ENCODE data around the gene ALPP.
"Not testable (repeated sequence)": the region's sequence is repeated elsewhere in the genome, so short reads cannot be mapped to it uniquely, and the experiment has no call there.

Gene ALPP

DNA sequence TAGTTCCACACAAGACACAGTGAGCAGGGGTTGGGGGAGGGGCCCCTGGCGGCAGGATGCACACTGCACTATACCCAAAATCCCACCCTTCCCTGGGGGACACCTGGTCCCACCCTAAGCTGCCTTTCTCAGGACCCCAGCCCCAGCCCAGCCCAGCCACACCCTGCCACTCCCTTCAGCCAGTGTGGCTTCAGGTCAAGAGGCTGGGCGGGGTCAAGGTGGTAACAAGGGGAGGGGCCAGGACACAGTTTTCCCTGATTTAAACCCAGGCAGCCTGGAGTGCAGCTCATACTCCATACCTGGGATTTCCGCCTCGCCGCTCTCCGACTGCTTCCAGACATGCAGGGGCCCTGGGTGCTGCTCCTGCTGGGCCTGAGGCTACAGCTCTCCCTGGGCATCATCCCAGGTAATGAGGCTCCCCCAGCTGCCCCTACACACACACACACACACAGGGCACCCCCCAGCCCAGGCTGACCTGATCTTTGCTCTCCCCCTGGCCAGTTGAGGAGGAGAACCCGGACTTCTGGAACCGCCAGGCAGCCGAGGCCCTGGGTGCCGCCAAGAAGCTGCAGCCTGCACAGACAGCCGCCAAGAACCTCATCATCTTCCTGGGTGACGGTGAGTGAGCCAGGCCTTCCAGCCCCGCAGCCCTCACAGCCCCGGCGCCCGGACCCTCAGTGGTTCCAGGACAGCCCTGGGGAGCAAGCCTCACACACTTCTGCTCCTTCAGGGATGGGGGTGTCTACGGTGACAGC lies 28.2 kb downstream of the ALPP start, which contains the start of gene ALPG:
ALPG (plus strand) TSS at position 289 of the 755 bp plus-strand sequence; CDS start at position 340, 51 bp downstream.
- no peak for DNase-seq (ENCODE audit: low read depth in 2 of 2)

DNA sequence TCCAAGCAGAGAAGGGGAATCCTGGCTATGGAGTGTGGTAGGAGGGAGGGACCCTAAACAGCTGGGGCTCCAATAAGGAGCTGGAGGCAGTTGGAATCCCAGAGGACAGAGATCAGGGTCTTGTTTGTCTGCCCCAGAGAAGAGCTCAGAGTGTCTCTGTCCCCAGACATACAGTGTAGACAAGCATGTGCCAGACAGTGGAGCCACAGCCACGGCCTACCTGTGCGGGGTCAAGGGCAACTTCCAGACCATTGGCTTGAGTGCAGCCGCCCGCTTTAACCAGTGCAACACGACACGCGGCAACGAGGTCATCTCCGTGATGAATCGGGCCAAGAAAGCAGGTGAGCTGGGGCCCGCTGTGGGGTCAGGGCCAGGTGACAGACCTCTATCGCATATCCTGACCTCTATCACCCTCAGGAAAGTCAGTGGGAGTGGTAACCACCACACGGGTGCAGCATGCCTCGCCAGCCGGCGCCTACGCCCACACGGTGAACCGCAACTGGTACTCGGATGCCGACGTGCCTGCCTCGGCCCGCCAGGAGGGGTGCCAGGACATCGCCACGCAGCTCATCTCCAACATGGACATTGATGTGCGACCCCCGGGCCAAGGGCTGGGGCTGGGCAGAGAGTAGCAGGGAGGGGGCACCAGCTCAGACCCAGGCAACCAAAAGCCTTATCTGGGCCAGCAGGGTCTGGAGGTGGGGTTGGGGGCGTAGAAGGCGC lies 29.0 kb downstream of the ALPP start:
- not testable (repeated sequence) for DNase-seq (ENCODE audit: low read depth in 2 of 2)

DNA sequence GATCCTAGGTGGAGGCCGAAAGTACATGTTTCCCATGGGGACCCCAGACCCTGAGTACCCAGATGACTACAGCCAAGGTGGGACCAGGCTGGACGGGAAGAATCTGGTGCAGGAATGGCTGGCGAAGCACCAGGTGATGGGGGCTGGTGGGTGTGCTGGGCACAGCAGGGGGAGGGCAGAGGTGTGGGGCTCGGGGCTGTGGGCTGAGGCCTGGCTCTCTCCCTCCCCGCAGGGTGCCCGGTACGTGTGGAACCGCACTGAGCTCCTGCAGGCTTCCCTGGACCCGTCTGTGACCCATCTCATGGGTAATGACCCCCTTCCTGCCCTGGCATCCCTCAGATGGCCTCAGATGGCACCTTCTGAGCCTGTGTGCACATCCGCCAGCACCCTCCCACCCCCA lies 29.7 kb downstream of the ALPP start:
- not testable (repeated sequence) for DNase-seq (ENCODE audit: low read depth in 2 of 2)

DNA sequence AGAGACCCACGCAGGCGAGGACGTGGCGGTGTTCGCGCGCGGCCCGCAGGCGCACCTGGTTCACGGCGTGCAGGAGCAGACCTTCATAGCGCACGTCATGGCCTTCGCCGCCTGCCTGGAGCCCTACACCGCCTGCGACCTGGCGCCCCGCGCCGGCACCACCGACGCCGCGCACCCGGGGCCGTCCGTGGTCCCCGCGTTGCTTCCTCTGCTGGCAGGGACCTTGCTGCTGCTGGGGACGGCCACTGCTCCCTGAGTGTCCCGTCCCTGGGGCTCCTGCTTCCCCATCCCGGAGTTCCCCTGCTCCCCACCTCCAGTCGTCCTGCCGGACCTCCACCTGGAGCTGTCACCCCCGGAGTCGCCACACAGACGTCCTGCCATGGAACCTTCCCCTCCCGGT lies 31.1 kb downstream of the ALPP start:
- not testable (repeated sequence) for DNase-seq (ENCODE audit: low read depth in 2 of 2)

DNA sequence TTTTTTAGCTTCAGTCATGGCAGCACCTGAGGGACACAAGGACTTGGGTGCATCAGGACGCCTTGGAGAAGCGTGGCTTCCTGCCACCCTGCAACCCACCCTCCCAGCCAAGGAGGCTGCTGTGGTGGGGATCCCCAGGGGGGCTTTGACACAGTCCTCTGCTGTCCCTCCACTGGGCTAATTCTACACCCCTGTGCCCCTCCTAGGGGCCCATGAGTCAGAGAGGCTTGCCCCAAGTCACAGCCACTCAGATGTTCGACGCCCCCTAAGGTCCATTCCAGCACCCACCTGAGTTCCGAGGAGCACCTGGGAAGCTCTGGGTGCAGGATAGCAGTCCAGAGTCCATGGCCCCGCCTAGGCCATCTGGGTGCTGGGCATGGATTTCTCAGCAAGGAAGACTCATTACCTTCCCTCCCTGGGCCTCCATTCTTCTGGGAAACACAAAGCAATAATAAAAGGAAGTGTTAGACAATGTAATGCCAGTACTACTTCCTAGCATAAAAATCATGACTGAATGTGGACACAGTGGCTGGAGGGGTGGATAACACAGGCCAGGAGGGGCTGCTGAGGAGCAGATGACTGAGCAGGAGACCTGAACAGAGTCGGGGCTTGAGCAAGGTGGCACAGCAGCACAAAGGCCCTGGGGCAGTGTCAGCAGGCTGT lies 31.8 kb downstream of the ALPP start:
- DNase-seq (ENCODE audit: low read depth in 2 of 2), result no peak

DNA sequence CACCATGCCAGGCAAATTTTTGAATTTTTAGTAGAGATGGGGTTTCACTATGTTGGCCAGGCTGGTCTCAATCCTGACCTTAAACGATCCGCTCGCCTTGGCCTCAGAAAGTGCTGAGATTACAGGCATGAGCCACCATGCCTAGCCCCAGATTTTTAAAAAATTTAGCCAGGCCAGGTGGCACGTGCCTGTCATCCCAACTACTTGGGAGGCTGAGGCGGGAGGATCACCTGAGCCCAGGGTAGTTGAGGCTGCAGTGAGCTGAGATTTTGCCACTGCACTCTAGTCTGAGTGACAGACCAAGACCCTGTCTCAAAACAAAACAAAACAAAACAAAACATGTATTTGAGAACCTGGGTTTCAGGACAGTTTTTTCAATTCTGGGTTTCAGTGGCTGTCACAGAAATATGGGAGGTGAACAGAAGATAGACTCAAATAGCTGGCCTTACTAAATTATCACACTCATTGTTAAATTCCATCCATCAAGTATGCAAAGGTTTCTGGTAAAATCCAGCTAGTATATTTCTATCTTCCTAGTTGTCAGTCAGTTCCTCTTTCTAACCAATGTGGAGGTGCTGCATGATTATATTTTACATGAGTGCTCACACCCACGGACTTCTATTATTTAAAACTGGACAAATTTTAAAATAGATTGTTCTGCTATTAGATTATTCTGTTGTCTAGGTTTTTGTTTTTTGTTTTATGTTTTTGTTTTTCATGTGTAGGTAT lies 33.5 kb downstream of the ALPP start:
- no peak for DNase-seq (ENCODE audit: low read depth in 2 of 2)

DNA sequence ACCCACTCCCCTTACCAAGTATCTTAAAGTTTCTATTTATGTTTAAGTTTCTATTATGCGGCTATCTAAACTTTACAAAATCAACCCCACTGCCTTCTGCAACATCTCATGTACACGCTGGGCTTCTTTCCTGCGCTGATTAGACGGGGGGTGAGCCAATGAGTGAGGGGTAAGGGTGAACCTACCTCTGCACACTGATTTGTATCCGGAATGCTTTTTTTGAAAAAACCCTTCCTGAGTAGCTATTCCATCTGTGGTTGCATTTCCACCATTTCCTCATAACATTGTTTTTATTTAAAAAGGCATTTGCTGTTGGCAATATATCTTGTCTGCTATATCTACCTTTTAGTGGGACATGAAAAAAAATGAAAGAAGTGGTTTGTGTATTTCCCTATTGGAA lies 34.4 kb downstream of the ALPP start:
- no peak for DNase-seq (ENCODE audit: low read depth in 2 of 2)

DNA sequence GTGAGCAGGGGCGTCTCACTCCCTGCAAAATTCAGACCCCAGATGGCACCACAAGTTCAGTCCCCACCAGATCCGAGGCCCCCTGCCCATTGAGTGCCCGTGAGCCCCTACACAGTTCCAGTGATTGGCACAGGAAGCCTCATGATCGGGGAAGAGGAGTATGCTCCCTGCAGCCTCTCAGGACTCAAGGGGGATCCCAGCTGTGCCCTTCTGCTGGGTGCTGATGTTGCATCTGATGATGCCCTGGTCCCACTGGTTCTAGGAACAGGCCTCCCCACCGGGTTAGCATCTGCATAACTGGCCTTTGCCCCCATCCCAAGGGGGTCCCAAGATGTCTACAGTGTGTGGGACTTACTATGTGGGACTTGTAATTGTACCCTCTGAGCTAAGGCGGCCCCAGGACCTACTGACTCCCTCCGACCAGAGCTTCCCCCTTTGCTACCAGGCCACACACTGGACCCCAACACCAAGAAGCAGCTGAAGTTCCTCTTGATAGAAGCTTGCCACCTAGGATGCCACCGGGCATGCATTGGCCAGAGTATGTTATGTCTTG lies 36.7 kb downstream of the ALPP start:
- DNase-seq (ENCODE audit: low read depth in 2 of 2), result no peak

DNA sequence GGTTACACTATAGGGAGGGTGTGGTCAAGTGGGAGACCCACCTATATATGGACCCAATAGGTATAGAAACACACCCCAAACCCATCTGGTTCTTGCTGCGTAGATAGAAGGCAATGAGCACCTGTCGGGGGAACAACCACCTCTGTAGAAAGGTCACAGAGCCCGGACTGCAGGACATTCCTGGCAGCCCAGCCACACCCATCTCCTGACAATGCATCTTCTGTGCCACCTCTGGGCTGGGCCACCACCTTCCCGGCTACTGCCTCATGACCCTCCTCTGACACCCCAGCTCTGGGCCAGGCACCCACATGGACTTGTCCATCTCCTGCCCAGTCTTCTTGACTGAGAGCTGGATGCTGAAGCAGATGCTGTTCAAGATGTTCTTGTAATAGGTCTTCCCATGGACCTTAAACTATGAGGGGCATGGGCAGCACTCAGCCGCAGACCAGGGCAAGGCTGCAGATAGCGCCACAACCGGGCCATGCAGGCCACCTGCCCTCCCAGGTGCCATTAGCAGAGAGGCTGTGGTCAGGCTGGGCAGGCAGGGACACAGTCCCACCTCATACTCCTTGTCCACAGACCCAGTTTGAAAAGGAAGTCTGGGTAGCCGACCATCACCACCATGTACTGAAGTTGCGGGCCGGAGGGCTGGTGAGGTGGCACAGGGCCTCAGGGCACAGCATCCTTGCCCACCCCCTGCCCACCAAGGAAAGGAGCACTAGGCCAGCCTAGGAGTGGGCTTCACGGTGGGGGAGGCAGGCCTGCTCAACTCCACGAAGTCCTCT lies 37.4 kb downstream of the ALPP start:
- no peak for DNase-seq (ENCODE audit: low read depth in 2 of 2)

DNA sequence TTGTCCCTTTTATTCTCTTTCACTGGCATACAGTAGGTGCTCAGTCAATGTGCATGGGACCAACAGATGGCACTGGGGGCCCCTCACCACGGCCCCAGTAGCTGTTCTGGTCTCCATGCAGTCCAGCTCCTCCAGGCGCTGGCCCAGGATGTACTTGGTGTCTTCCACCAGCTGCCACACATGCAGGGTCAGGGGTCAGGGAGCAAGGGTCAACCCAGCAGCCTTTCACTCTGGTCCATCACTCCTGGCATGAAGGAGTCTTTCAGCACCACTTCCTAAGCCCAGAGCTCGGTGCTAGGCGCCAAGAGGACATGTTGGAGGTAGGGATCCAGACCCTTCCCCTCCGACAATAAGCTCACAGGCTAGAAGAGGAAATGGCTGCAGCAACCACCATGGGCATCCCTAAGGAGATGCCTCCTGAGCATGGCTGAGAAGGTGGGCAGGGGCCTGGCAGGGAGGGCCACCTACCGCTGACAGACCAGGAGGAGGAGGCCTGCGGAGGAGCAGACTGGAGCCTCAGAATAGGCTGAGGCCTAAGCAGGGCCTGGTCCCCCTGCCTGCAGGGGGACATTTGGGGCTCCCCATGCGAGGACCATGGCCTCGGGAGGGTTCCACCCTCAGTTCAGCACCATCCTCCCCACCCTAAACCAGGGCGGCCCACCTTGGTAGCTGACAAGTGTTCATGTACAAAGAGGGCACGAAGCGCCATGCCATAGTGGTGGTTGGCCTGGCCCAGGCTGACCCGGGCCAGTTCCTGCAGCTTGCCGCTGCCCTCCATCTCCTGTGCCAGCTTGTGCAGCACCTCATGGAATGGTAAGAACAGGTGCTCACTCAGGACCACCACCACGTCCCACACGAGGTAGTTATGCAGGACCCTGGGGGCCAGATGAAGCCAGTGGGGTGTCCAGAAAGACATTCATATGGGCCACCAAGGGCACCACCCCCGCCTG lies 38.2 kb downstream of the ALPP start:
- DNase-seq (ENCODE audit: low read depth in 2 of 2), result no peak

DNA sequence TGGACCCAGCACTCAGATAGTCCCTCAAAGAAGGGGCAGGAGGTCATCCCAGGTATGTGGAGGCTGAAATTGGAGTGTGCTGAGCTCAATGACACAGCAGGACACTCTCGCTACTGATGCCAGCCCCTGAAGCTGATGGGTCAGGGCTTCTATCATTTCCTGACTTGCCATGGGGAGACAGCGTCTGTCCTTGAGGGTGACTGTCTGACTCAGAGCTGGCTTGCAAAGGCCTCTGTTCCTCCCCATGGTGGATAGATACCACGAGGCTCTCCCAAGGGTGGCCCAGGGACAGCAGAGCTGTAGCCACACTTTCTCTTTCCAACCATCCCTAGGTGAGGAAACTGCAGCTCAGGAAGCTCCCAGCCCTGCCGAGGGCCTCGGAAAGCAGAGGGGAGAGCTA lies 38.9 kb downstream of the ALPP start:
- DNase-seq (ENCODE audit: low read depth in 2 of 2), result no peak

DNA sequence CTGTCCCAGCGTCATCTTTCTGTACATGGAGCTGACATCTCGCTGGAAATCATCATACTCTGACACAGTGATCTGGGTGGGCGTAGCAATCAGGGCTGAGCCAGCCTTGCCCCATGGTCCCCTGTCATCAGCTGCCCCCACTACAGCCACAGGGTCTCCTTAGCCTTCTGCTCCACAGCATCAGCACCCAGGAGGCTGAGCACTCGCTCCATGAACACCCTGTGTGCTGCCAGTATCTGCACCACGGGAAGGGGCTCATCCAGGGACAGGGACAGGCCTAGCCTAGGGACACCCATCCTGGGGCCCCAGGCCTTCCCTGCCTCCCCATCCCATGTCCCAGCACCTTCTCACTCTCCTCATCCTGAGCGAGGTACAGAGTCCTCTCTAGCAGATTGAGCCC lies 39.5 kb downstream of the ALPP start:
- DNase-seq (ENCODE audit: low read depth in 2 of 2), result no peak

DNA sequence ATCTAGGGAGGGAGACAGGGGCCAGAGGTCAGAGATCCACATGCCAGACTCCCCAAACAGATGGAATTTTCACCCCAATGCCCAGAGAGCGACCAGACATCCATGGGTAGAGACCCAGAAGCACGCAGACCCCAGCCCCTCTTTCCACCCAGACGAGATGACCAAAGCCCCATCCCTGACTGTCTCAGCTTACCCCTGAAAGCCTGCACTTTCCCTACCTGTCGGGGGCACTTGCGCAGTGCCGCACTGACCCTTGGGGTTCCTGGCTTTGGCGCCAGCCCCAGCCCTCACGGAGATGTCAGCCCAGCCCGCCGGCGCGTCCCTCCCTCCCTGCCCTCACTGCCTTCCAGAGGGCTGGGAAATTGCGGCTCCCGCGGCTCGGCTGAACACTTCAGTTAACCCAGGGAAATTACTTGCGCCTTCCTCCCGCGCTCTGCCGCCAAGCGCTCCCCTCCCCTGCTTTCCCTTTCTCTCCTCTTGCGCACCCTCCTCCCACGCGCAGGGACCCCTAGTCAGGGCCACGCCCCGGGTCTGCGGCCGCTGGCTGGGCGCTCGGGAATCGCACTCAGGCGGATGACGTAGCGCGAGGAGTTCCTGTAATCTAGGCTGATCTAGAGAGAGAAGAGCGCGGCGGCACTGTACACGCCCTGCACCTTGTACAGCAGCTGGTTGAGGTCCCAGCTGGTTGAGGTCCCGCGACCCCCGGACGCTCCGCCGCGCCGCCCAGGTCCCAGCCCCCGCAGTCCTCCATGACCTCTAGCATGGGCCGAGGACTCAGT lies 40.1 kb downstream of the ALPP start:
- no peak for DNase-seq (ENCODE audit: low read depth in 2 of 2)

DNA sequence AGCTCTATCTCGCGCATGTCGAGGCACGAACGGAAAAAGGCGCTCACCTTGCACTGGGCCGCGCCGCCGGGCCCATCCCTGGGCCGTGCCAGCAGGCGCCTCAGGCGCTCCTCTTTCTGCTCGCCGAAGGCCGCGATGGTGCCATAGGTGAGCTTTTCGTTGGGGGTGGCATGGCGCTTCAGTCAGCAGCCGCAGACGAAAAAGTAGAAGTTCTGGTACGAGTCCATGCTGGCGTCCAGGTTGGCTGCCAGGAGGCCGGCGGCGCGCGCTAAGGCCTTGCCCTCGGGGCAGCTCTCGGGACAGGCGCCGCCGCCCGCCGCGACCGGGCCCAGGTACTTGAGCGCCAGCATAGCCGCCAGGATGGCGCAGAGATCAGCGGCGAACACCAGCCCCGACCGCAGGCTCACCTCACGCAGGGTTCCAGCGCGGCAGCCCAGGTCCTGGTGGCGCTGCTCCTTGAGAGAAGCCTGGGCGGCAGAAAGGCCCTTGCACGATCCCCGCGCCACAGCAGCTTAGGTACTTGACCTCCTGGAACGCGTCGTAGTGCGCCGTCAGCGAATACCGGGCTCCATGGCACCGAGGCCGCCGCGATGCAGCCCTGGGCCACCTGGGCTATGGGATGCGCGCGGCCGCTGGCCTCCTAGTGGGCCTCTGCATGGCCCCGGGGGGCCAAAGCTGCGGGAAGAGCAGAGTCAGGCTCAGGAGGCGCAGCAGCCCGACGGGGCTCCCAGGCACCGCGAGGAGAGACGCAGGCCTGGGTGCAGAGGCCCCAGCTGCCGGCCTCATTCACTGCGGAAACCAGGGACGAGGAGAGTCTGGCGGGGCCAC lies 40.9 kb downstream of the ALPP start:
- no peak for DNase-seq (ENCODE audit: low read depth in 2 of 2)

DNA sequence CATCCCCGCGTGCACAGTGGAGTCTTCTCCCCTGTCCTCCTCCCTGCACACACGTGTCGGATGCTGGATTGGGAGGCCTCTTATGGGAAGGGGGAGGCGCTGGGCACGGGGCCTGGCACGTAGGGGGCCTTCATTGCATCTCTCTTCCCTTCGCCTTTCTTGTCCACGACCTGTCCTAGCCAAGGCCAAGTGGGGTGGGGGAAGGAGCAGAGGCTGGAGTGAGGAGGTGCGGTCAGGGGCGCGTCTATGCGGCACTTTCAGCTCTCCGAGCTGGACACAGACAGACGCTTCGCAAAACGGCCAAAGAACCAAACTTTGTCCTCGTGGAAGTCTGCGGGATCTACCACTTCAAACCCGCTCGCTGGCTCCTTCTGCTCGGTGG lies 41.5 kb downstream of the ALPP start:
- DNase-seq (ENCODE audit: low read depth in 2 of 2), result no peak

DNA sequence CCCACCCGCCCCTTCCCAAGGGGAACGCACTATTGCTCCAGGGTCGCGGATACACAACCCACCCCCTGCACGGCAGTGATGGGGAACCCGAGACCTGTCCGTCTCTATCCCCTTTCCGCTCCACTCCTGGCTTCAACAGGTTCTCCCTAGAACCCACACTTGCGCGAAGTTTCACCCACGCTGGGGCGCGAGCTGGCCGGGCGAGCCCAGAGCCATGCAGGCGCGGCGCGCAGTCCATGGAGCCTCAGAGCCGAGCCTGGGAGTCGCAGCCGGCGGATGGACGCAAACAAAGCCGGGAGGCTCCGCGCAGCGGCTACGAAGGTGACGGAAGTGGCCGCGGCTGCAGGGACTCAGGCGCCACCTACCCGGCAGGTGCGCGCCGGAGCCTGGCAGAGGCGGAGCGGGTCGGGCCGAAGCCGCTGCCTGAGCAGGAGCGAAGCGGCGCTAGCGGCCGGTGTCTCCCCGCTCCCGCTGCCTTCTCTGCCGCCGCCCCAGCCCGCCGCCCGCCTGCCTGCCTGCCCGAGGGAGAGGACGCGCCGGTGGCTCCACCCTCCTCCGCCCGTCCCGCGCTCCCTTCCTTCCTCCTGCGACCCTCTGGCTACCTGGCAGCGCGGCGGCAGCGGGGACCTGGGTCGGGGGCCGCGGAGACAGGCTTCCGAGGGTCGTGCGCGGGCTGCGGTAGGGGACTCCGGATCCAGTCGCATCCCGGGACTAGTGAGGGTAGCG lies 42.1 kb downstream of the ALPP start:
- DNase-seq (ENCODE audit: low read depth in 2 of 2), result no peak

DNA sequence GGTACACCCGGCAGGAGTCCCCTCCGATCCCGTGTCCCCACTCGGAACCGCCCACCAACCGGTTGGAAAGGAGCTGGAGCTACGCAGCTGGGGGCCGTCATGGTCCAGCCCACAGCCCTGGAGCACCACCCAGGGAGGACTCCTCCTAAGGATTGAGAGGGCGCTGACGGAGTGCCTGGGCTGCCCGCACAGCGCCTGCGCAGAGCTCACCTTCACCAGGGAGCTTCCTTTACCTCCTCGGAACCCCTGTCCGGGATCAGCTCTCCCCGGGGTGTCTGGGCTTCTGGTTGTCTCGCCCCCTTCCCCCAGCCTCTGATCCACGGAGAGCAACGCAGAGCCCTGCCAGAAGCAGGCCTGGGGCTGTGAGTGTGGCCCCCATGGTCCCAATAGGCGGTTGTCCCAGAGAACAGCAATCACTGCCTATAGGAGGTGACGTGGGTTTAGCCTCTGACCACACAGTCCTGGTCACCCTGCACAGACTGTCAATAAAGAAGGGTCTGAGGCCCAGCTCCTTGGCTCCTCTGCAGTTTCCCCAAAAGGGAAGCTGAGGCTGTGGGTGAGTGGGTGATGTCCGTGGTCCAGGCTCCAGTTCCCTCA lies 42.7 kb downstream of the ALPP start:
- no peak for DNase-seq (ENCODE audit: low read depth in 2 of 2)

Data from stimulated activated CD4-positive, alpha-beta T cell treated with anti-CD3 and anti-CD28 coated beads, Interleukin-15, amount 100 ng/mL, for 48 hours (primary cell).